Measurements from ENCODE around the gene NID1.

NID1 gene

GRCh38 chr1:235935235-235936225 lies 129.4 kb downstream of the NID1 start:
- DNase-seq (ENCODE audit: extremely low read depth, low read depth) = no peak
- no peak for TF ChIP-seq CTCF (IDR thresholded peaks at IDR 0.05; ENCODE audit: low read depth, low read length, missing control alignments)
- no peak overlapping the region for H3K4me3 ChIP-seq (replicated peaks; ENCODE audit: low read depth, low read length)

GRCh38 chr1:235933766-235934116 lies 131.1 kb downstream of the NID1 start:
- no peak for DNase-seq (ENCODE audit: extremely low read depth, low read depth)
- TF ChIP-seq CTCF (IDR thresholded peaks at IDR 0.05; ENCODE audit: low read depth, low read length, missing control alignments) = no peak
- no peak overlapping the region for H3K4me3 ChIP-seq (replicated peaks; ENCODE audit: low read depth, low read length)

GRCh38 chr1:235933017-235933765 lies 131.7 kb downstream of the NID1 start:
- no peak for TF ChIP-seq CTCF (IDR thresholded peaks at IDR 0.05; ENCODE audit: low read depth, low read length, missing control alignments)
- no peak for DNase-seq (ENCODE audit: extremely low read depth, low read depth)

DNA sequence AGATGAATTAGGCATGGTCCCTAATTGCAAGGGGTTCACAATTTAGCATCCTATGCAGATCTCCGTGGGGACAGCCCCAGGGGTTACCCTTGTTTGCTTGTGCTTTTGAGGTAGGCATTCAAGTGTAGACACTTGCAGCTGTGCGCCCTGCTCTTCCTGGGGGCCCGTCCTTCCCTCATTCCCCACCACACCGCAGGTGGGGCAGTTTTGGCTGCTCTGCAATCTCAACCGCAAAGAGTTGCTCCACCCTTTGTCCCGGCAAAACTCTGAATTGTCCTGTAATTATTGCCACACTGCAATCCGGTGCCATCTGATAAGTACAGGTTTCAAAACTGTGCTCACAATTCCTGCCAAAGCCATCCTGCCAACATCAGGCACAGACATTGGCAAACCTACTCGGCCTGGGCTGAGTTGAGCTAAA lies 132.8 kb downstream of the NID1 start:
- no peak for TF ChIP-seq CTCF (IDR thresholded peaks at IDR 0.05; ENCODE audit: low read depth, low read length, missing control alignments)
- no peak for DNase-seq (ENCODE audit: extremely low read depth, low read depth)
- no peak overlapping the region for H3K4me3 ChIP-seq (replicated peaks; ENCODE audit: low read depth, low read length)

More at GRCh38 chr1:235933017-235933765, 131.7 kb downstream of the NID1 start:
- H3K4me3 ChIP-seq (replicated peaks; ENCODE audit: low read depth, low read length) = no peak overlapping the region

DNA sequence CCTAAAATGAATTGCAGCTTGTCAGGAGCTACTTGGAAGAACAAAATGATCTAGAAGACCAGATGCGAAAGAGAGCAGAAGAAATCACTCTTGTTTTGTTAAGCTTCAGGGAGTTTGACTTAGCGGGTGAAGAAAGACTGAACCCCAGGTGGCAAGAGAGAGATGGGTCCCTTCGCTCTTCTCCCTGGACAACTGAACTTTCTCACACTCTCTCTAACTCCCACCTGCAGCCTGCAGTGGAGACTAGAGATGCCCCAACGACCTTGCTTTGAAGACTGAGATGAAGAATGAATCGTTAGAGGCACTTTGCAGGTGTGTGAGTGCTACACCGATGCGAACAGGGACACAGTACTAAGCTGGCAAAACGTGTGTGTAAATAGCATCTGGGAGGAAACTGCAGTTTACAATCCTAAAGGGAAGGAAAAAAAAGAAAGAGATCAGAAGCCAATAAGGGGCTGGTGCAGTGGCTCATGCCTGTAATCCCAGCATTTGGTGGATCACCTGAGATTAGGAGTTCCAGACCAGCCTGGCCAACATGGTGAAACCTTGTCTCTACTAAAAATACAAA lies 133.6 kb downstream of the NID1 start:
- no peak overlapping the region for H3K4me3 ChIP-seq (replicated peaks; ENCODE audit: low read depth, low read length)
- no peak for DNase-seq (ENCODE audit: extremely low read depth, low read depth)
- no peak for TF ChIP-seq CTCF (IDR thresholded peaks at IDR 0.05; ENCODE audit: low read depth, low read length, missing control alignments)

- TF ChIP-seq CTCF (IDR thresholded peaks at IDR 0.05; ENCODE audit: low read depth, low read length, missing control alignments) = no peak
- no peak for DNase-seq (ENCODE audit: extremely low read depth, low read depth)
- no peak overlapping the region for H3K4me3 ChIP-seq (replicated peaks; ENCODE audit: low read depth, low read length)
Measured at GRCh38 chr1:235930543-235930942, 134.3 kb downstream of the NID1 start.
